ENCODE data around the gene DTNBP1.

Gene DTNBP1

GRCh38 chr6:15518878-15519277 is 143.9 kb downstream of the DTNBP1 start:
- FAIRE-seq (no peak), DNase-seq (ENCODE audit: insufficient read length, low spot score) (no peak)

DNA sequence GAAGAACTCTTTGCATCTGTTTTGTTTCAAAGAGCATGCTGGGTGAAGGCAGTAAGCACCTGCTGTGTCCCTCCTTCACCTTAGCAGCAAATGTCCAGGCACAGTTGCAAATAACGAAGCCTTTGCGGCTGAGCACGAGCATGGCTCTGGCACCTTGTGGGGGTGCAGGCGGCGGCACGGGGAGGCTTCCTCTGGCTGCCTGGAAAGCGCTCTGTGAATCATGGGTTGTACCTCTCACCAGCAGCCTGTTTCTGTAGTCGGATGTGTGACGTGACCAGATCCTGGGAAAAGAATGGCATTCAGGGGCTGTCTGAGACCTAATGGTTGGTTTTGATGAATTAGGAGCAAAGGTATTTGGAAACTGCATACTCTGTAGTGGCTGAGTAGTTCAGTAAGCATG is 144.8 kb downstream of the DTNBP1 start:
- FAIRE-seq, result no peak
- DNase-seq (ENCODE audit: insufficient read length, low spot score), result no peak

- DNase-seq (ENCODE audit: insufficient read length, low spot score), result no peak
- no peak for FAIRE-seq
Observed at GRCh38 chr6:15517600-15517999, 145.2 kb downstream of the DTNBP1 start.

GRCh38 chr6:15516923-15517560 is 145.8 kb downstream of the DTNBP1 start:
- no peak for FAIRE-seq

DNA sequence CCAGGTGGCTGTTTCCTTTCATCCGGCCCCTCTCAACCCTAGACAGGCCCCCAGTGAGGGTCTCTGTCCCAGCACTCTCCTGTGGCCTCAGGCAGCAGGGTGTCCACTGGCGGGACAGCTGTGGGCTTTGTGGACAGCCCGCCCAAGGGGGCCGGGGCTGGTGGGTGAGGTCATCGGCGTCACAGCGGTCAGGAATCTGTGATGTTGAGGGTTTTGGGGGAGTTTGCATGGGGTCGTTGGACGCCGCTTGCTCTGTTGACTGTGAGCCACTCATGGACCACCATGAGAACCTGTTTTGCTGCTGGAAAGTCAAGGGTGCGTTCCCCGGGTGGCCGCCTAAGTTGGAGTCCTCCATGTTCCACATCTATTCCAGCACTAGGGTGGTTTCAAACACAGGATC is 146.4 kb downstream of the DTNBP1 start:
- DNase-seq (ENCODE audit: insufficient read length, low spot score), result no peak
- FAIRE-seq, result no peak

More at GRCh38 chr6:15516923-15517560, 145.8 kb downstream of the DTNBP1 start:
- no peak for DNase-seq (ENCODE audit: insufficient read length, low spot score)

- no peak for DNase-seq (ENCODE audit: insufficient read length, low spot score)
- FAIRE-seq, result no peak
Observed at GRCh38 chr6:15515660-15516375, 147.0 kb downstream of the DTNBP1 start.

DNA sequence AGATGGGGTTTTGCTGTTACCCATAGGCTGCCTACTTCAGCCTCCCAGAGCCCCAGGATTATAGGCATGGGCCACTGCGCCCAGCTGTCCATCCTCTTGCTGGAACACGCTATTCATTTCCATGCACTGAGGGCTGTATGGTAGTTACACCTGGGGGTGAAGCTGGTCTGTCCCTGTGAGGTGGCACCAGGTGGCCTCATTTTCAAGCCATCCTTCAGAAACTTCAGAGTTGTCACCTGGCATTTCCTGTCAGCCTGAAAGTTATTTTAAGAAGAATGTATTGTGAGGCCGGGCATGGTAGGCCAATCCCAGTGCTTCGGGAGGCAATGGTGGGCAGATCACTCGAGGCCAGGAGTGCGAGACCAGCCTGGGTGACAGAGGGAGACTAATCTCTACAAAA is 147.6 kb downstream of the DTNBP1 start:
- FAIRE-seq, result no peak

DNA sequence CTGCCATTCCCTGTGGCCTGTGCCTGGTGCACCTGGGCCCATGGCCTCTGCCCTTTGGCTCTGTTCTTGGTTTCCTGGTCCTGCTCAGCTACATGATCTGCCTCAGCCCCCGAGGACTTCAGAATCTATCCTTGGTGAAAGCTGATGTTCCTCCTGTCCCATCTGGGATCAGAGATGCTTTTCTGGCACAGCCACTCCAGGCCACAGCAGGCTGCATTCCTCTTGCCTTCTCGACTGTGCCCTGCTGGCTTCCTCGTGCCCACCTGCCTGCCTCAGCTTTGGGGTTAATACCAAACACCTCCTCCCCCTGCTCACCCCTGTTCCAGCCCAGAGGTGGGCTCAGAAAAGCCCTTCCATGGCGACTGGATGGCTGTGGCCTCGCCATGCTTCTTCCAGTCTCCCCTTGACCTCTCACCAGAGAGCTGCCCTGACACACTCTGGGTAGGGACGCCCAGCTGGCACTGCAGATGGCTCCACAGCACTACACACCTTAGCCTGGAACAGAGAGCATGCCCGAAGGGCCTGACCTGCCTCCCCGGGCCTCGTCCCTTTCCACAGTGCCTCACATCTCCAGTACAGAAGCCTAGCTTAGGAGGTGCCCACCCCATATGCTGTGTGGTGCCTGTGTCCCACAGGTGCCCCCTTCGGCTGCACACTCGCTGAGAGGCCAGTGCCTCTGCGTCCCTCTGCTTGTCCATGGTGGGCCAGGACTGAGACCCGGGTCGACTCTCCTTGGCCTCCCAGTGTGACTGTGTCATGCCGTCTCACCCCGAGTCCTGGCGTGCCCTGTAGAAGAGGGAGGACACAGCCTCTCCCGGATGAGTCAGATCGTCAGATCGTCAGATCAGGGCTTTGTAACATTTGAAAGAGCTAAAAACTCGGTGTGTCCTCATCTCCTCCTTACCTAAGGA is 148.8 kb downstream of the DTNBP1 start:
- FAIRE-seq (no peak), DNase-seq (ENCODE audit: insufficient read length, low spot score) (no peak)

More for the DNA sequence above, 147.6 kb downstream of the DTNBP1 start:
- no peak for DNase-seq (ENCODE audit: insufficient read length, low spot score)

DNA sequence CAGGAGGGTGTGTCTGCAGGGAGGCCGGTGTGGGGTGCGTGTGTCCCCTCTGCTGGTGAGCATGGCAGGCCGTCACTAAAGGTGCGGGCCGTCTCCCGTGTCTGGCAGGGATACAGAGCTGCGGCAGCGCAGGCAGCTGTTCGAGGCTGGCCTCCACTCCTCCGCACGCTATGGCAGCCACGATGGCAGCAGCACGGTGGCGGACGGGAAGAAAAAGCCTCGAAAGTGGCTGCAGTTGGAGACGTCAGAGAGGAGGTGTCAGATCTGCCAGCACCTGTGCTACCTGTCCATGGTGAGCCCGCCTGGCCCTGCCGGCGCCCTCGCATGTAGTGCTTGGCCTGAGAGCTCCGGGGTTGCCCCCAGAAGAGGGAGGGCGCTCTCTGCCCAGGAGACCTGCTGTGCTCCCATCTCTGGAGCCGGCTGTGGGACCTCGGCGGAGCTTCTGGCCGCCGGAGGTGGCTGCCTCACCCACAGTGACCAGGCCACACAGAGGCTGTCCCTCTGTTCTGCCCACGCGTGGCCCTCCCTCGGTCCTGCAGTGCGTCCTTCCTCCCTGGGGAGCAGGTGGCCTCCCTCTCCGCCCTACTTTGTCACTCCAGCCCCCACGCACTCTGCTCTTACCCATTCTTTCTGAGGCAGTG is 149.6 kb downstream of the DTNBP1 start:
- DNase-seq (ENCODE audit: insufficient read length, low spot score), result no peak
- no peak for FAIRE-seq

DNA sequence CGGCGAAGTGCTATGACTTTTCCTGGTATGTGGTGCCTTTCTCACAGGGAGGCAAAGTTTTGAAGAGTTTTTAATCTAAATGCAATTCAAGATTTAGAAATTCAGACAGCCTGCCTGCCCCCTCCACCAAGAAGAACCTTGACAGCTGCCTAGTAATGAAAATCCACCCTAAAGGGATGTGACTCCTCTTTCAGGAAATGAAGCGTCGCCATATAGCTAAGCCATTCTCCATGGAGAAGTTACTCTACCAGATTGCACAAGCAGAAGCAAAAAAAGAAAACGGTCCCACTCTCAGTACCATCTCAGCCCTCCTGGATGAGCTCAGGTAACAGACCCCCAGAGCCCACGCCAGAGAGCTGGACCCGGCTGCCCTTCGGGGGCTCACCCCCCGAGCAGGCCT is 150.1 kb downstream of the DTNBP1 start:
- no peak for FAIRE-seq
- DNase-seq (ENCODE audit: insufficient read length, low spot score), result no peak

DNA sequence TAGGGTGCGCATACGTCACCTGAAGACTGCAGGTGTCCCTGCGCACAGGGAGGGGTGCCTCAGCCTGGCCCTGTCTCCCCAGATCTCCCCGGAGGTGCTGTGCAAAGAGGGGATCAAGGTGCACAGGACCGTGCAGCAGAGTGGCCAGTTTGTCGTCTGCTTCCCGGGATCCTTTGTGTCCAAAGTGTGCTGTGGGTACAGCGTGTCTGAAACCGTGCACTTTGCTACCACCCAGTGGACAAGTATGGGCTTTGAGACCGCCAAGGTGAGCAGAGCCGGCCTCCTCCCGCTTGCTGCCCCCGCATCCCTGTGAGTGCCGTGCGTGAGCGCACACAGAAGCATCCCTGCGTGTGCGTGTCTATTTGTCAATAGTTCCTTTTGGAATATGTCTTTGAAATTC is 150.7 kb downstream of the DTNBP1 start:
- FAIRE-seq (no peak), DNase-seq (ENCODE audit: insufficient read length, low spot score) (peak; percentile 31)

GRCh38 chr6:15511248-15512125 is 151.3 kb downstream of the DTNBP1 start:
- DNase-seq (ENCODE audit: insufficient read length, low spot score) (no peak), FAIRE-seq (no peak)

GRCh38 chr6:15510536-15511247 is 152.1 kb downstream of the DTNBP1 start:
- FAIRE-seq (no peak), DNase-seq (ENCODE audit: insufficient read length, low spot score) (no peak)

GRCh38 chr6:15510121-15510520 is 152.7 kb downstream of the DTNBP1 start:
- DNase-seq (ENCODE audit: insufficient read length, low spot score) (no peak), FAIRE-seq (no peak)

DNA sequence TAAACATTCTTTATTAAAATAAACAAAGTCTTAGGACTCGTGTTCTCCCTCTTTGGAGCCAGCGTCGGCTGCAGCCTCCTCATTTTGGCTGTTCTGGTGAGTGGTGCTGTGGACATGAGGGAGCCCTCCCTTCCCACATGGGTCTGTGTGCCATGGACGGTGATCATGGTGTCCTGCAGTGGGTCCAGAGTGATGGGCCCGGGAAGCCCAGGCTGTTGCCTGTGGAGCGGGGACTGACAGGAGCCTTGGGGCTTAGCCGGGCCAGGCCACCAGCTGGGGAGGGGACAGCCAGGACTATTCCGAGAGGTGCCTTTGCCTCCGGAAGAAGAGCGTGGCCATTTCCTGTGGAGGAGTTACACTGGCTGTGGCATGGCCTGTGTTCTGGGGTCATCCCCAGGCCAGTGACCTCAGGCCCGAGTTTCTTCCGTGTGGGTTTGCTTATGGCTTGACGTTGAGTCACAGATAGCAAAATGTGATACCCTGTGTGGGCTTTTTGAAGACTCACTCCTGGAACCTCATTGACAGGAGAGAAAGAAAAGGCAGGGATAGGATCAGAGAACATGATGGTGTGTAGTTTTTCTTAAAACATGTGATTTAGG is 153.4 kb downstream of the DTNBP1 start:
- DNase-seq (ENCODE audit: insufficient read length, low spot score) (no peak), FAIRE-seq (no peak)

- FAIRE-seq (no peak), DNase-seq (ENCODE audit: insufficient read length, low spot score) (no peak)
Observed at GRCh38 chr6:15508931-15509330, 153.9 kb downstream of the DTNBP1 start.

DNA sequence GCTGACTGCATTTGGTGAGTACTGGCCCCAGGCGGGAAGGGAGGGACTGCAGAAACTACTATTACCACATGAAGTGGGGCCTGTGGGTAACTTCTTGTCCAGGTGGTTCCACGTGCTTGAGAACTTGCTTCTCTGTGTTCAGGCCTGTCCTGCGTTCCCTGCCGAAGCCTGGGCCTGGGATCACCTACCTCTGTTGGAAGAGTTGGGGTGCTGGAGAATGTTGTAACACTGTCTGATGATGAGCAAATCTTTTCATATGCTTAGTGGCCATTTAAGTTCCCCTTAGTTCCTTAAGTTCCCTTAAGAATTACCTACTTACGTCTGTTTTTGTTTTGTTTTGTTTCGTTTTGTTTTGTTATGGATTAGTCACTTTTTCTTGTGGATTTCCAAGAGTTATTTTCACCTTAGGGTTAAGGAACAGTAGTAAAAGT is 154.4 kb downstream of the DTNBP1 start:
- DNase-seq (ENCODE audit: insufficient read length, low spot score), result no peak
- no peak for FAIRE-seq

GRCh38 chr6:15507746-15508145 is 155.1 kb downstream of the DTNBP1 start:
- DNase-seq (ENCODE audit: insufficient read length, low spot score) (no peak), FAIRE-seq (no peak)

DNA sequence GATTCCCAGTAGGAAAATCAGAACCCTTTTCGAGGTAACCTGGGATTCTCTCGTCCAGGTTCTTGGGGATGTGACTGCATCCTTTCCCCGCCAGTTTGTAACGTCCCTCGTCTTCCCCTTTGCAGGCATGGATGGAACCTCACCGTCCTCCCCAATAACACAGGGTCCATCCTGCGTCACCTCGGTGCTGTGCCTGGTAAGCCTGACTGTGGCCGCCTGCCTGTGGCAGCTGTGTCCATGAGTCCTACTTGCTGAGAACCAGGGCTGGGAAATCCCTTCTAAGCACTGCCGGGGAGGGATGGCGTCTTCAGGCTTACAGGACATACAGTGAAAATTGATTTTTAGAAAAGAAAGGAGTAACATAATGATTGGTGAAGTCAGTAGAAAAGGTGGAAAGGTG is 155.6 kb downstream of the DTNBP1 start:
- DNase-seq (ENCODE audit: insufficient read length, low spot score), result no peak
- FAIRE-seq, result peak; percentile 9

All from HTR-8/SVneo (cell line).